ENCODE data around the gene ARL15.

ARL15 gene

DNA sequence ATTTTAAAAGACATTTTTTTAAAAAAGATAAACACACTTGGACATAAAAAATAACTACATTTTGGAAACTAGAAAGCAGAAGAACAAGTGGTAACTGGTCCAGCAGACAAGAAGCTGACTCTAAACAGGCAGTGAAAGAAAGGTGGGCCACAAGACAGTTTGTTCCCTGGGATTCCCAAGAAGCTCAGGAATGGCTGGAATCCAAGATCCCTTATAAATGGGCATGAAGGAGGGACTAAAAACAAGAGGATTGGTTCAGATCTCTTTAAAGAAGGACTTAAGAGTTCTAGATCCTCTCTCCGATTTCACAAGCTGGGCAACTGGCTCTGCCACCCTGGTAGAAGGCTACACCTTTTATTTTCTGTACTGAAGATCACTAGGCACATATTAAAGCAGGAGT is 102.8 kb downstream of the ARL15 start:
- no peak for DNase-seq (ENCODE audit: low read depth in 2 of 2)

DNA sequence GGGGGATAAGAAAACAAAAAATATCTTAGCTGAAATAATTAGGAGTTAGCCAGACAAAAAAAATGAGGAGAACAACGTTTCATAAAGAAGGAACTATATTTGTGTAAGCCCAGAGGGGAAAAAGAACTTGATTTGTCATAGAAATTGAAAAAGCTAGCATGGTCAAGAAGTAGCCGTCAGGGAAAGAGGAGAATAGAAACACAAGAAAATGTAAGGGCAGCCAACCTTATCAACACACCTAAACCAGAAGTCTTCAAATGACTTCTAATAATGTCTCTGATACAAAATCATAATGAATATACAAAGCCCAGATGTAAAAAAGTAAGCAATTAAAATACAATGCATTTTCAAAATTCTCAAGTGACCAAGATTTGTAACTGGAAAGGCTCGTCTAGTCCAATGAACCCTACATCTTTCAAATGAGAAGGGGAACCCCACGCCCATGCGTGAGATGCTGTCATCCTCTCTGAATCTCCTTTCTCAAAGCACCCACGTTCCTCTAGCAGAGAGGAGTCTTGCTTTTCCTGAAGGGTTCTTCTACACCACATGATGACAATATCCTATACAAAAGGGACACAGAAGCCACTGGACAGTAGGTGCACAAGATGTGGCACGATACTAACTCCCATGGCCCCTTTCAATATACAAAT is 103.7 kb downstream of the ARL15 start:
- no peak for DNase-seq (ENCODE audit: low read depth in 2 of 2)

DNA sequence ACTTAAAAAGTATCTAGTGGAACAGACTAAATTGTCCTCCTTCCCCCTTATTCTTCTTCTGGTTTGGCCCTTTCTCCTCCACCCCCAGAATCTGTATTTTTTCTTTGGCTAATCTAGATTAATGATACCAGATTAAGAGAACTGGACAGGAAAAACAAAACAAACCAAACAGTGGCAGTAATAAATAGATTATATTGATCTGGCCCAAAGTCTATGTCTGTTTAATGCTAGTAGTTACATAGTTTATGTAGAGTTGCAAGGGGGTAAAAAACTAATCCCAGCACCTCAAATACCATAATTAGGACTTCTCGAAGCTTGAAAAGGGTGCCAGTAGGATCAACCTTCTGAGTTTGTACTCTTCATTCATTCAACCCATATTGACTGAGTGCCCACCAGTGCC is 104.5 kb downstream of the ARL15 start:
- no peak for DNase-seq (ENCODE audit: low read depth in 2 of 2)

DNA sequence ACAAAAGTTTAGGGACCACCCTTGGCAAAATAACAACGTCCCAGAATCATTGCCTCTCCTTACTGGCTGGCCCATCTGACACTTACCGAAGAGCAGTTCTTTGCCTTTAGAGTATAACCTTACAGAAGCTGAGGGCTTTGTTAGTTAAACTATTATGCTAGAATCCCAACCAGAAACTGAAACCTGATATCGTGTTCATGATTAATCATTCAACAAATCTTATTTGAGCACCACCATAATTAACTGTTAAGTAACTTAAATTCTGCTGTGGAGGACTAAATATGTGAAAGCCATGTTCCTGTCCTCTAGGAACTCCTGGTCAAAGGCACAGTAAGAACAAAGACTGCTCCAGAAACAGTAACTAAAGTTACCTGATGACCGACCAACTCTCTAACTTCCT is 104.9 kb downstream of the ARL15 start:
- DNase-seq (ENCODE audit: low read depth in 2 of 2) = no peak

DNA sequence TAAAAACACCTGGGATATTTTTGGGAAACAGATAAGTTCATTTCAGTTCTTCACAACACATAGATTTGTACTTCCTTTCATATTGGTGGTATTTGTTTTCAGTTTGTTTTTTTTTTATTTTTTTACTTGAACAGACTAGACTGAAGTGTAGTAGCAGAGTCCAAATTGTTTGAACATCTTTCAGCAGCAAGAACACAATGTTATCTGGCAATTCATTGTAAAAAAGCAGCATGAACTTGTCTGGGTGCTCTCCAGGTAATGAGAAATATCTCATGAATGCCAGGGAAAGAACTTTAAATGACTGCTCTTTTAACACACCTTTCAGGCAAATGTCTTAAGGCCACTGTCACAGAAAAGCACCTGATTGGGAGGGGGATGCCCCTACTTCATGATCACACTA is 113.4 kb downstream of the ARL15 start:
- no peak for DNase-seq (ENCODE audit: low read depth in 2 of 2)

DNA sequence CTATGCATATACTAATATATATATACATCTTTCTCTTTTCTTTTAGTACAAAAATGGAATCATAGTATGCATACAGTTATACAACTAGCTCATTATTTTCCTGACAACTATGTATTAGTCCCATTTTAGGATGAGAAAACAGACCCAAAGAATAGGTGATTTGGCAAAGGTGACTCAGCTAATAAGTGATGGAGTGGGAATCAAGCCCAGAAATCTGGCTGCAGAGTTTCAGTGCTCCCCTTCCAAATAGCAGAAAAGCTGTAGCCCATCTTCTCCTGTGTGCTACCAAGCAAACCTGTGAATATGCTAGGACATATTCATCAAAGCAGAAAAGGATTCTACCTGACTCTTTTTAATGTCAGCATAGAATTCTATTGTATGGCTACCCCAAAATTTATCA is 114.7 kb downstream of the ARL15 start:
- DNase-seq (ENCODE audit: low read depth in 2 of 2) = no peak

DNA sequence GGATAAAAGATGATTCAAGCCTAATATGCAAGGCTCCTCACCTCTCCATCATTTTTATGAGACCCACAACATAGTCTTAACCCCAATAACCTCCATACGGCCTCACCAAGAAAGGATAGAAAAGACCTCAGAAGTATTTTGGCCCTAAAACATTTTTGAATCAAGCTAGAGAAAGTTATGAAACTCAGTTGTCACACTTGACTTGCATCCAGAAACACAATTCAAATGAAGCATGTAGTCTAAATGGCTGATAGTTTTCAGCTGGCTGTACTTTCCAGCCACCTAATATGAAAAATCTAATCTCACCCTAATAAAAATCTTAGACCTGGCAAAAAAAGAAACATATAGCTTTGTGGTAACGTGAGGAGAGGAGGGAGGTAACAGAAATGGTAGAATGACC is 116.1 kb downstream of the ARL15 start:
- DNase-seq (ENCODE audit: low read depth in 2 of 2) = no peak

DNA sequence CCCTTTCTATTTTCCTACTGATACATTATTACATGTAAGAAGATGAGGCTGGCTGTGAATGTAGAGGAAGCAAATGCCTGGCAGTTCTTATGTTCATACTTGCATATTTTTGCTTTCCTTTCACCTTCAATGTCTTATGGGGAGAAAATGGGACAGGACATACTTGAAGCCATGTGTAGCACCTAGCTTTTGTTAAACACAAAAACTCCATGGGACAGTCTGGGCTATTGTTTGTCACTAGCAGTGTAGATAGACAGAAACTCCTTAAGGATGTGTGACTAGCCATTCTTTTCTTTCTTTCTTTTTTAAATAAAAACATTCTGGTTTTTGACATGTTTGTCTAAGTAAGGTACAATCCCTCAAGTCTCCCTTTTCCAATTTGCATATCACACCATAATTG is 122.7 kb downstream of the ARL15 start:
- no peak for DNase-seq (ENCODE audit: low read depth in 2 of 2)

DNA sequence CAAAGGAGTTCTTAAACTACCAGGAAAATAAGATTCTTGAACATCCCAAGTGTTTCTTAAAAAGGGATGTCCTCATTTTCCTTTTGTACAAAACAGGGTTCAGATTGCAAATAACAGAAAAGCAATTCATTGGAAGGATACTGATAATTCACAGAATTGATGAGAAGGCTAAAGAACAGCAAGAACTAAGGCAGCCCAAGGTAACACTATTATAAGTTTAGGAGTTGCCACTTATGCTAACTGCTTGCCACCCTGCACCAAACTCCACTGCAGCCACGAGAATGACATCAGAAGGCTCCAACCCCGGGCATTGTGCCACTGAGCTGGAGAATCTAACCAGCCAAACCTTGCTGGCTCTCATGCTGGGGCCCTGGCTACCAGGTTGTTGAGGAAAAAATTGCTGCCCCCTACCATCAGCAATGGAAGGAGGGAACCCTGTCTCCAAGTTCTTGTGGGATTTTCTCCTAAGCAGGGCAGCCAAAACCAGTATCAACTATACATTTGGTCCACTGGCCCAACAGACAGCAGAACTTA is 123.4 kb downstream of the ARL15 start:
- no peak for DNase-seq (ENCODE audit: low read depth in 2 of 2)

DNA sequence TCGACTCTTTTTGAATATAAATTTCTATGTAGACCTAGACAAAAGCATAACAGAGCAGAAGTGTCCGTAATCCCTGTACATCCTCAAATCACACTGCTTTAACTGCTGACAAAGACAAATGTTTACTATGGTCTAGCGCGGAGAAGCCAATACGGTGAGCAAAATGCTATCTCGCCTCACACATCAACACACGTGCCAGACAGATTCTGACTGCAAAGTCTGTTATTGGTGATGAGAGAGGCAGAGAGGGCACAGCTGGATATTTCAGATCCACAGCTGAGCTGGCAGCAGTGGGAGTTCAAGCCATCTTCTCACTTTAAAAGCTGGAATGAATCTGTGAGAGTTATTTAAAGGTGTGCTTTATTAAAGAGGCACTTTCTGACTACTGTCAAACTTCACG is 124.3 kb downstream of the ARL15 start:
- DNase-seq (ENCODE audit: low read depth in 2 of 2) = no peak

DNA sequence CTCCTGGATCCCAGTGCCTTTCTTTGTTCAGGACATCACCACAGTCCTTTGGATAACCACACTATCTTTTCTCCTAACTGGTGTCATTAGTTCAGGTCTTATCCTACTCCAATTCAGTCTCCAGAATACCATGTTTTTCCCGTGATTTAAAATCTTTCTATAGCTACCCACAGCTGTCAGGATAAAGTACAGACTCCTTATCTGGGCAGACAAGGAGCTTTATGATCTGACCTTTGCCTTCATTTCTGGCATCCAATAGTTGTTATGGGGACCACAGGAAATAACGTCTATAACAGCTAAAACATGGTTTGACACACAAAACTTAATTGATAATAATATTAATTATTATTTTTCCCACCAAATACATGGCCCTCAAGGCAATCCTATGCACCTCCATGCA is 125.6 kb downstream of the ARL15 start:
- no peak for DNase-seq (ENCODE audit: low read depth in 2 of 2)

DNA sequence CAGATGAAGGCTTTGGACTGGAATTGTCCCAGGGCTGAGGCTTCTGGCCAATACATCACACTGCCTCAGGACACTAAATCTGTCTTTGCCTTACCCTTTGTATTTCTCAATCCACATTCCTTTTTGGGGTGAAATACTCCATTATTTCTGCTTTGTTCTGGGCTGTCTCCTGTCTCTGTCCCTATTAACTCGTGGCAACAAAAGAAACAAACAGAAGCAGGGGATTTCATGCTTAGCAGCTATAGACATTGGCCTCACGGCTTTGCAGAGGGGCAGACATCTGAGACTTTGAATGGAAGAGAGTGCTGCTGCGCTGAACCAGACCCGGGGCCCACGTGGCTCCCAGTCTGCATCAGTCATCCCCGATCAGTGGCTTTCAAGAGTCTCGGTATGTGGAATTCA is 129.7 kb downstream of the ARL15 start:
- no peak for DNase-seq (ENCODE audit: low read depth in 2 of 2)

DNA sequence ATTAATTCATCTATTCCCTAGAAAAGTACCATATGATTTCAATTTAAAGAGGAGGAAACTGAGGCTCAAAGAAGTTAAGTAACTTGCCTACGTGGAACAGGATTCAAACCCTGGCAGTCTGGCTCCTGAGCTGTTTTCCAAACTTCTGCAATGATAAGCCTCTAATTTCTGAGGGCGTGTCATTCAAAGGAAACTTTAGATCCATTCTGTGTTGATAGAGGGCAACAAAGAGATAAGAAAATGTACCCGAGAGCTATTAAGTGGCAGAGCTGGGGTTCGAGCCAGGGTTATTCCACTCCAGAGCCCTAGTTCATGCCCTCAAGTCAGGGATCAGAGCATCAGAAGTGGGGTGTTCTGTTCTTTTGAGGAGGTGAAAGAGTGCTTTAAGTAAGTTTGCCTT is 131.4 kb downstream of the ARL15 start:
- DNase-seq (ENCODE audit: low read depth in 2 of 2) = no peak

DNA sequence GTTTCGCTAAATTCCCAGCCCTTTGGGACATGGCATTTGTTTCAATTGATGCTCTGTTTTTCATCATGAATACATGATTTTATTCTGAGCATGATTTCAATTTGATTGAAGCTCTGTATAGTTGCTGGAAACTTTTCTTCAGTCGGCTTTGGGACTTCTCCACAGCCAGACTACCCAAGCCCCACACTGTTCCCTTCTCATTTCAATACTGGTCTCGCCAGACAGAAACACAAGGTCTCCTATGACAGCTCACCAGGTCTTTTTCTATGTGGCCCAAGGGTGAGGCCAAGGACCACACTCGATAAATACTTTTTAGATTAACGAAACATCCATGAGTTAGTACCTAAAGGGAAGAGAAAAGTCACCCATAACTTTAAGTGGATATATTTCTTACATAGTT is 132.2 kb downstream of the ARL15 start:
- no peak for DNase-seq (ENCODE audit: low read depth in 2 of 2)

DNA sequence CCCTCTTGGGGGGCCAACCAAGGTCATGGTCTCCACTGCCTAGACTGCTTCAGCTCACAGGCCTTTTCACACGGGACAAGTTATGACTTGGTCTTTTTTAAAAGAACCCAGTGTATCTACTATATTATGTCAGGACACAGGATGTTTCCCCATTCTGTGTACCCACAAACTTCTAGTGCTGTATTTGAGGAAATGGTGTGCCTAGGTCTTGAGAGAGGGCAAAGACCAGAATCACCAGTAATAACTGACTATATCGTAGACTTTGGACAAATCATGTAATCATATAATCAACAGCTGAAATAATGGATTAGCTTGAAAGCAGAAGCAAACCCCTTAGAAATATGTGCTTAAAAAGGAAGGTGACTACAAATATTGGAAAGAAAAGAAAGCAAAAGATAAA is 133.3 kb downstream of the ARL15 start:
- DNase-seq (ENCODE audit: low read depth in 2 of 2) = no peak

DNA sequence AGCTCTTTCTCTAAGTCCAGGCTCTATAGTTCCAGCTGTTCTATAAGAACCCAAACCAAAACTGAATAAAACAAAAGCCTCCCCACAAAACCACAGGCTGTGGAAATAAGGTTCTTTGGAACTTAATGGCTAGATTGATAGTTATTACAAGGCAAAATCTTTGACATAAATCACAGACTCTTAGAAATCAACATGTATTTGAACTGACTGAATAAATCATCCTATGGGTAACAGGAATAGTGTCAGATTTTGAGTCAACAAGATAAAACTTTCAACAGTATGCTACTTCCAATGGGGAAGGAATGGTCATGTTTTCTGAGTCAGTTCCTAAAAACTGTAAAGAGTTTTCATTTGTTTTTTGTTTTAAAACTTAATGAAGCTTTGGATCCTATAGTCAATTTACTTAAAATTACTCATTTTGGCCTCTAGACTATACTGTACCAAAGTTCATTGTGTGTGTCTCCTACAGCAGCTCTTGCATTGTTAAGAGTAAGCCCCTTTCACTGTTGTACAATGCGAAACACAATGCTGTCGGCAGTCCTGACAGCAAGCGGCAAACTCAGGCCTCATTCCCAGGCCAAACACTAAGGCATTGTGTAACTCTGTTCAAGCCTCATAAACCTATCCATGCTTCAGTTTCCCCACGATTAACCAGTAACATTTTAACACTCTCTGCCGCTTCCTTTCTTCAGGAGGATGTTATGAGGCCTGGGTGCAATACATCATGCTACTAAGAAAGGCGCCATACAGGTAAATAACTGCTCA is 134.1 kb downstream of the ARL15 start:
- no peak for DNase-seq (ENCODE audit: low read depth in 2 of 2)

DNA sequence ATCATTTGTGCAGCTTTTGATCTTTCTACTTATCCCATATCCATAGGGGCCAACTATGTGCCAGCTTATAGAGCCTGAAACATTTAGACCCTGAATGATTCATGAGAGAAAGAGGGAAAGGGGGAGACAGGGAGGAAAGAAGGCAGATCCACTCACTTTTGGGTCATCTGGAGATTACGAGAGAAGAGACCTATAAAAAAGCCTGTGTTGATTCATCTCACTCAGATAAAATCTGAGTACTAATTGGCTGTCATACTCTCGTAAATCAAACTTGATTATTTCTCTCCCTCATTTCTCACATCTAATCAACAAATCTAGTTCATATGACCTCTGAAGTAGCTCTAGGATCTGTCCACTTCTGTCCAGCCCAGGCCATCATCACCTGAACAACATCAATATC is 137.1 kb downstream of the ARL15 start:
- no peak for DNase-seq (ENCODE audit: low read depth in 2 of 2)

DNA sequence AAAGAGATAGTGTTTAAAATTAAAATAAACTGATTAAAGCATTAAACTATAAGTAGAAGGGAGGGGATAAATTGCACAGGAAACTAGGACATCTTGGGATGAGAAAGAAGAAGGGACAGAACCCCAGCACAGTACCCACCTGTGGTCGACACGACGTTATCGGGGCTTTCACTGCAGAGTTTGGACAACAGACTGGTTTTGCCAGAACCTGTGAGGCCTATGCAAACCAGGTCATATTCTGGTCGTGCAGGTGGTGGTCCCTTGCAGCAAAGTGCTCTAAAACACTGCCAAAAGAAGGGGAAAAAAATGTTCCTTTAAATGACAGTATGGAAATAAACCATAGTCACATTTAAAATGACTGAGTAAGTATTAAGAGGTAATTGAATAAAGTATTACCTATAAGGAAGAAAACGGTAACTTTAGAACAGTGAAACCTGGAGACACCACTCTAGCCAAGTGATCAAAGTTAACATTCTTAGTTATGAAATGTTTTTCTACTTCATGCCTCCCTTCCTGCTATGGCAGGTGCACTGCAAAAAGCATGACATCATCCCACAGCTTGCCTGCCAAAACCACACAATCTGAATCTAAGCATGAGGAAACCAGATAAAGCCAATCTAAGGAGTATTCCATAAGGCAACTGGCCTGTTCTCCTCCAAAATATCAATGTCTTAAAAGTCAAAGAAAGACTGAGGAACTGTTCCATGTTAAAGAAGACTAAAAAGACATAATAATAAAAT is 138.6 kb downstream of the ARL15 start:
- no peak for DNase-seq (ENCODE audit: low read depth in 2 of 2)

DNA sequence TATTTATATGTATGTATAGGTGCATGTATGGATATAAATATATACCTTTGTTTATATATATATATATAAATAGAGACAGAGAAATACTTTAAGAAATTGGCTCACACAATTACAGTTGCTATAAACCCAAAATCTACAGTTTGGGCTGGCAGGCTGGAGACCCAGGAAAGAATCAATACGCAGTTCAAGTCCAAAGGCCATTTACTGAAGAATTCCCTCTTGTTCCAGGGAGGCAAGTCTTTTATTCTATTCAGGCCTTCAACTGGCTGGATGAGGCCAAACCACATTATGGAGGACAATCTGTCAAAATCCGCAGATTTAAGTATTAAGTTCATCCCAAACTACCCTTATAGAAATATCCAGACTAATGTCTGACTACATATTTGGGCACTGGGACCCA is 144.7 kb downstream of the ARL15 start:
- no peak for DNase-seq (ENCODE audit: low read depth in 2 of 2)

DNA sequence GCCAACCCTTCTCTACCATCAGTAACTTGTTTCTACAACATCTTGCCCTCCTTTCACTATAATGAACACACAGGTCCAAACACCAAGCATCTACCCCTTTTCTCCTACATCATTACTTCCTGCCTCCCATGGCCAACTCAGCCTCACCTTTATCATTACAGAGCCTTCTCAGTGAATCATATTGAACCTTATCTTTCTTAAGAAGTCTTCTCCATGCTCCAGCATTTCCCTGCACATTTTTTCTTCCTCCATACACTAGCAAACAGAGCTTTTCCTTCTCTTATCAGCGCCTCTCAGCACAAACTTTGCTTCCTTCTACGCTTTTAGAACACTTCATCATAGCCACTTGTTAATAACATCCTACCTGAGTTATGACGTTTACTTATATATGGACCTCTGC is 148.2 kb downstream of the ARL15 start:
- no peak for DNase-seq (ENCODE audit: low read depth in 2 of 2)

DNA sequence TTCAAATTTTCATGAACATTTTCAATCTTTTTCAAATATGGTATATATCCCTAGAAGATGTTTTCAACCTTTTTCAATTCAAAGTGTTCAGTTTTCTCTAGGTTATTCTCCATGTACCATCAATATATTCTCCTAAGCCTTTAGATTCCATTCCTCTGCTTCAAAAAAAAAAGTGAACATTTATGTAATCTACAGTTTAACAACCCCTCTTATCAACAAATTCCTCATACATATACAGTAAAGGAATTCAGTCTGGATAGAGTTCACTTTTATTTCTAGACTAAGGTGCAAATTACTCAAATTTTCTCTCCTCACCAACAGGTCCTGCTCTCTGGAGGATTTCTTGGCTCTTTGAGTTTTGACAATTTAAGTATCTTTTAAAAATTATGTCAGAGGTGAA is 150.0 kb downstream of the ARL15 start:
- no peak for DNase-seq (ENCODE audit: low read depth in 2 of 2)

DNA sequence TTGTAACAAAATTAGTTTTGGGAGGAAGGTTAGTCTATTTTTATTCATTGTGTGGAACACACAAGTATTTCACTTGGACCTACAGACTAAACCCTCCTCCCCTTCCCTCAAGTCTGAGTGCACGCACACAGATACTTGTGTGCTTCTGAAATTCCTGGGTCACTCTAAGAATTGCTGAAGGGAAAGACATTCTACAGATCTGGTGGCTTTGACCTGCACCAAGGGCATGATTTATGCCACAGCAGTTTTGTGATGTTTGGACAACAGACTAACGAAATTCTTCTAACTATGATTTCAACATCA is 150.5 kb downstream of the ARL15 start:
- no peak for DNase-seq (ENCODE audit: low read depth in 2 of 2)

Data from activated CD8-positive, alpha-beta memory T cell treated with anti-CD3 and anti-CD28 coated beads for 4 hours (primary cell).